Measurements from ENCODE around the gene CSNK2A2. TPM values are rescaled to one million over a fixed set of nuclear protein-coding genes. Genes with fewer than 3 reads are reported as not detected.

The CSNK2A2 gene
- total and polyA plus RNA-seq, 10 of the 15 experiments (the other 5 are each of a cell fraction or from before 2014, with no cell fraction given) = 17.4 to 79.1 (median 29.4) TPM

- TF ChIP-seq, protein P1, sequence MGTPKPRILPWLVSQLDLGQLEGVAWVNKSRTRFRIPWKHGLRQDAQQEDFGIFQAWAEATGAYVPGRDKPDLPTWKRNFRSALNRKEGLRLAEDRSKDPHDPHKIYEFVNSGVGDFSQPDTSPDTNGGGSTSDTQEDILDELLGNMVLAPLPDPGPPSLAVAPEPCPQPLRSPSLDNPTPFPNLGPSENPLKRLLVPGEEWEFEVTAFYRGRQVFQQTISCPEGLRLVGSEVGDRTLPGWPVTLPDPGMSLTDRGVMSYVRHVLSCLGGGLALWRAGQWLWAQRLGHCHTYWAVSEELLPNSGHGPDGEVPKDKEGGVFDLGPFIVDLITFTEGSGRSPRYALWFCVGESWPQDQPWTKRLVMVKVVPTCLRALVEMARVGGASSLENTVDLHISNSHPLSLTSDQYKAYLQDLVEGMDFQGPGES (IDR thresholded peaks at IDR 0.05) = no peak
- TF ChIP-seq ZSCAN29 (IDR thresholded peaks at IDR 0.05) (no peak), HDGF (IDR thresholded peaks at IDR 0.05) (no peak), YBX1 (IDR thresholded peaks at IDR 0.05) (no peak), ZNF217 (IDR thresholded peaks at IDR 0.05) (peak; percentile 97), SIN3A (IDR thresholded peaks at IDR 0.05; ENCODE audit: low read depth, low read length) (no peak), EZH2 (IDR thresholded peaks at IDR 0.05; ENCODE audit: borderline replicate concordance, control insufficient read depth, low read depth, low read length) (no peak), RCOR1 (conservative IDR thresholded peaks at IDR 0.05; ENCODE audit: low read depth, low read length) (peak; percentile 97), PAX8 (IDR thresholded peaks at IDR 0.05) (no peak), HDAC2 (IDR thresholded peaks at IDR 0.05) (no peak), STAT1 (conservative IDR thresholded peaks at IDR 0.05) (no peak), ZNF592 (IDR thresholded peaks at IDR 0.05) (no peak), CHD1 (IDR thresholded peaks at IDR 0.05; ENCODE audit: low read depth, low read length) (no peak), ZNF274 (IDR thresholded peaks at IDR 0.05; ENCODE audit: insufficient read depth, insufficient read length) (no peak), MYB (IDR thresholded peaks at IDR 0.05; ENCODE audit: borderline replicate concordance, low read depth, low read length) (no peak), MAX (IDR thresholded peaks at IDR 0.05; ENCODE audit: low read depth, low read length) (peak; percentile 60), NR2C2 (IDR thresholded peaks at IDR 0.05; ENCODE audit: borderline replicate concordance, control insufficient read depth, insufficient read length, low read depth) (no peak), ZBED1 (IDR thresholded peaks at IDR 0.05; ENCODE audit: borderline replicate concordance) (peak; percentile 61; the same call in 1 of the 2 replicates), SMAD5 (IDR thresholded peaks at IDR 0.05; ENCODE audit: low read depth) (no peak)
- TF ChIP-seq, protein P2, sequence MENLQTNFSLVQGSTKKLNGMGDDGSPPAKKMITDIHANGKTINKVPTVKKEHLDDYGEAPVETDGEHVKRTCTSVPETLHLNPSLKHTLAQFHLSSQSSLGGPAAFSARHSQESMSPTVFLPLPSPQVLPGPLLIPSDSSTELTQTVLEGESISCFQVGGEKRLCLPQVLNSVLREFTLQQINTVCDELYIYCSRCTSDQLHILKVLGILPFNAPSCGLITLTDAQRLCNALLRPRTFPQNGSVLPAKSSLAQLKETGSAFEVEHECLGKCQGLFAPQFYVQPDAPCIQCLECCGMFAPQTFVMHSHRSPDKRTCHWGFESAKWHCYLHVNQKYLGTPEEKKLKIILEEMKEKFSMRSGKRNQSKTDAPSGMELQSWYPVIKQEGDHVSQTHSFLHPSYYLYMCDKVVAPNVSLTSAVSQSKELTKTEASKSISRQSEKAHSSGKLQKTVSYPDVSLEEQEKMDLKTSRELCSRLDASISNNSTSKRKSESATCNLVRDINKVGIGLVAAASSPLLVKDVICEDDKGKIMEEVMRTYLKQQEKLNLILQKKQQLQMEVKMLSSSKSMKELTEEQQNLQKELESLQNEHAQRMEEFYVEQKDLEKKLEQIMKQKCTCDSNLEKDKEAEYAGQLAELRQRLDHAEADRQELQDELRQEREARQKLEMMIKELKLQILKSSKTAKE (IDR thresholded peaks at IDR 0.05; ENCODE audit: low read depth, poor library complexity, severe bottlenecking) = peak; percentile 82
- TF ChIP-seq, protein P3, sequence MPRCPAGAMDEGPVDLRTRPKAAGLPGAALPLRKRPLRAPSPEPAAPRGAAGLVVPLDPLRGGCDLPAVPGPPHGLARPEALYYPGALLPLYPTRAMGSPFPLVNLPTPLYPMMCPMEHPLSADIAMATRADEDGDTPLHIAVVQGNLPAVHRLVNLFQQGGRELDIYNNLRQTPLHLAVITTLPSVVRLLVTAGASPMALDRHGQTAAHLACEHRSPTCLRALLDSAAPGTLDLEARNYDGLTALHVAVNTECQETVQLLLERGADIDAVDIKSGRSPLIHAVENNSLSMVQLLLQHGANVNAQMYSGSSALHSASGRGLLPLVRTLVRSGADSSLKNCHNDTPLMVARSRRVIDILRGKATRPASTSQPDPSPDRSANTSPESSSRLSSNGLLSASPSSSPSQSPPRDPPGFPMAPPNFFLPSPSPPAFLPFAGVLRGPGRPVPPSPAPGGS (IDR thresholded peaks at IDR 0.05; ENCODE audit: borderline replicate concordance, insufficient read depth, low read depth, low read length, poor library complexity, severe bottlenecking) = peak; percentile 82
Observed at GRCh38 chr16:58243528-58244004, 45.7 kb upstream of the CSNK2A2 start (continued).

Measured in GM12878 (cell line).